Measurements from ENCODE around the gene CFAP251.

CFAP251 gene

DNA sequence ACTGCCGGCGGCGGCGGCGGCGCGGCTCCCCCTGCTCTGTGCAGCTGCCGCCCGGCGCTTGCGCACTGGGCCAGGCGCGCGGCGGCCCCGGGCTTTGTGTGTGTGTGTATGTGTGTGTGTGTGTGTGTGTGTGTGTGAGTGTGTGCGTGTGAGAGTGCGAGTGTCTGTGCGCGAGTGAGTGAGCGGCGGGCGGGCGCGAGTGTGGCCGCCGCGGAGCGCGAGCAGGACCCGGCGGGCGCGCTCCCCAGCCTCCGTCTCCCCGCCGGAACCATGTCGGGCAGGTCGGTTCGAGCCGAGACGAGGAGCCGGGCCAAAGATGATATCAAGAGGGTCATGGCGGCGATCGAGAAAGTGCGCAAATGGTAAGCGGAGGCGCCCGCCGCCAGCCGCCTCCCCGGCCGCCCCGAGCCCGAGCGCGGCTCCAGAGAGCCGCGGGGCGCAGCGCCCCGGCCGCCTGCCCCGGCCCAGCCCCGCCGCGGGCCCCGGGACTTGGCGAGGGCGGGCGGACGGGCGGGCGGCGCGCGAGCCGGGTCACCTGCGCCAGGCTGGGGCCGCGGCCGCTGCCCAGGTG lies 103.5 kb downstream of the CFAP251 start, which contains the start of gene BCL7A:
TSS of gene BCL7A (plus strand) at position 63 of the 571 bp plus-strand sequence. CDS start at position 271, 208 bp downstream.
- Histone ChIP-seq H3K36me3 (ENCODE audit: control insufficient read depth in 2 of 2, insufficient read depth in 1 of 2, low read length in 2 of 2) (no peaks in the 10 kb centered on the region; a peak in 1 of 3 replicates), H3K4me3 (ENCODE audit: low read depth, low read length) (peak within 1 kb of the TSS; percentile 71), H3K4me1 (ENCODE audit: control insufficient read depth, insufficient read depth, low read length) (peaks cover 4% of the 10 kb centered on the region), H3K9me3 (ENCODE audit: control insufficient read depth, insufficient read depth, low read depth, low read length) (no peaks in the 10 kb centered on the region), H3K27ac (ENCODE audit: extremely low read depth, low read depth, low read length) (peak within 1 kb of the TSS; percentile 77)
- ChIA-PET POLR2A (interaction anchor here (0.8 to 1.4 kb wide), 4 partner anchors 28 to 105 kb away, joined by 3 to 8 read pairs (median 4); no protein-coding TSS in a partner anchor), CTCF (interaction anchor here (1.1 to 1.4 kb wide), 2 partner anchors 9 to 104 kb away, joined by 3 to 5 read pairs; partner anchors contain the start of gene CFAP251)
- TF ChIP-seq ZNF530 (tag by site-specific recombination; IDR thresholded peaks at IDR 0.05; ENCODE audit: low read depth): no peak
- no peak for TF ChIP-seq ZNF10 (tag by site-specific recombination; IDR thresholded peaks at IDR 0.05)
- no peak for TF ChIP-seq ZNF366 (tag by site-specific recombination; conservative IDR thresholded peaks at IDR 0.05)
- TF ChIP-seq ZNF747 (tag by site-specific recombination; IDR thresholded peaks at IDR 0.05): no peak
- no peak for TF ChIP-seq TRIM28 (IDR thresholded peaks at IDR 0.05; ENCODE audit: borderline replicate concordance, low read length)
- TF ChIP-seq ZNF660 (tag by site-specific recombination; IDR thresholded peaks at IDR 0.05): peak; percentile 65; the same call in 1 of the 2 replicates
- TF ChIP-seq ZFP69B (tag by site-specific recombination; IDR thresholded peaks at IDR 0.05): peak; percentile 83
- TF ChIP-seq KLF10 (tag by site-specific recombination; IDR thresholded peaks at IDR 0.05): no peak
- peak; percentile 35; the same call in 1 of the 2 replicates for TF ChIP-seq ZNF266 (tag by site-specific recombination; IDR thresholded peaks at IDR 0.05; ENCODE audit: low read depth)
- no peak for TF ChIP-seq ZNF768 (tag by site-specific recombination; IDR thresholded peaks at IDR 0.05)
- TF ChIP-seq ZNF529 (tag by site-specific recombination; IDR thresholded peaks at IDR 0.05; ENCODE audit: insufficient replicate concordance): no peak
- TF ChIP-seq ZNF19 (tag by site-specific recombination; IDR thresholded peaks at IDR 0.05; ENCODE audit: low read depth): no peak
- TF ChIP-seq, protein P1, sequence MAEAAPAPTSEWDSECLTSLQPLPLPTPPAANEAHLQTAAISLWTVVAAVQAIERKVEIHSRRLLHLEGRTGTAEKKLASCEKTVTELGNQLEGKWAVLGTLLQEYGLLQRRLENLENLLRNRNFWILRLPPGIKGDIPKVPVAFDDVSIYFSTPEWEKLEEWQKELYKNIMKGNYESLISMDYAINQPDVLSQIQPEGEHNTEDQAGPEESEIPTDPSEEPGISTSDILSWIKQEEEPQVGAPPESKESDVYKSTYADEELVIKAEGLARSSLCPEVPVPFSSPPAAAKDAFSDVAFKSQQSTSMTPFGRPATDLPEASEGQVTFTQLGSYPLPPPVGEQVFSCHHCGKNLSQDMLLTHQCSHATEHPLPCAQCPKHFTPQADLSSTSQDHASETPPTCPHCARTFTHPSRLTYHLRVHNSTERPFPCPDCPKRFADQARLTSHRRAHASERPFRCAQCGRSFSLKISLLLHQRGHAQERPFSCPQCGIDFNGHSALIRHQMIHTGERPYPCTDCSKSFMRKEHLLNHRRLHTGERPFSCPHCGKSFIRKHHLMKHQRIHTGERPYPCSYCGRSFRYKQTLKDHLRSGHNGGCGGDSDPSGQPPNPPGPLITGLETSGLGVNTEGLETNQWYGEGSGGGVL (tag by site-specific recombination; IDR thresholded peaks at IDR 0.05): peak; percentile 95
- TF ChIP-seq, protein P2, sequence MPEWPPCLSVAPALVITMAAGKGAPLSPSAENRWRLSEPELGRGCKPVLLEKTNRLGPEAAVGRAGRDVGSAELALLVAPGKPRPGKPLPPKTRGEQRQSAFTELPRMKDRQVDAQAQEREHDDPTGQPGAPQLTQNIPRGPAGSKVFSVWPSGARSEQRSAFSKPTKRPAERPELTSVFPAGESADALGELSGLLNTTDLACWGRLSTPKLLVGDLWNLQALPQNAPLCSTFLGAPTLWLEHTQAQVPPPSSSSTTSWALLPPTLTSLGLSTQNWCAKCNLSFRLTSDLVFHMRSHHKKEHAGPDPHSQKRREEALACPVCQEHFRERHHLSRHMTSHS (tag by site-specific recombination; IDR thresholded peaks at IDR 0.05): peak; percentile 73; the same call in 1 of the 2 replicates
- TF ChIP-seq, protein P3, sequence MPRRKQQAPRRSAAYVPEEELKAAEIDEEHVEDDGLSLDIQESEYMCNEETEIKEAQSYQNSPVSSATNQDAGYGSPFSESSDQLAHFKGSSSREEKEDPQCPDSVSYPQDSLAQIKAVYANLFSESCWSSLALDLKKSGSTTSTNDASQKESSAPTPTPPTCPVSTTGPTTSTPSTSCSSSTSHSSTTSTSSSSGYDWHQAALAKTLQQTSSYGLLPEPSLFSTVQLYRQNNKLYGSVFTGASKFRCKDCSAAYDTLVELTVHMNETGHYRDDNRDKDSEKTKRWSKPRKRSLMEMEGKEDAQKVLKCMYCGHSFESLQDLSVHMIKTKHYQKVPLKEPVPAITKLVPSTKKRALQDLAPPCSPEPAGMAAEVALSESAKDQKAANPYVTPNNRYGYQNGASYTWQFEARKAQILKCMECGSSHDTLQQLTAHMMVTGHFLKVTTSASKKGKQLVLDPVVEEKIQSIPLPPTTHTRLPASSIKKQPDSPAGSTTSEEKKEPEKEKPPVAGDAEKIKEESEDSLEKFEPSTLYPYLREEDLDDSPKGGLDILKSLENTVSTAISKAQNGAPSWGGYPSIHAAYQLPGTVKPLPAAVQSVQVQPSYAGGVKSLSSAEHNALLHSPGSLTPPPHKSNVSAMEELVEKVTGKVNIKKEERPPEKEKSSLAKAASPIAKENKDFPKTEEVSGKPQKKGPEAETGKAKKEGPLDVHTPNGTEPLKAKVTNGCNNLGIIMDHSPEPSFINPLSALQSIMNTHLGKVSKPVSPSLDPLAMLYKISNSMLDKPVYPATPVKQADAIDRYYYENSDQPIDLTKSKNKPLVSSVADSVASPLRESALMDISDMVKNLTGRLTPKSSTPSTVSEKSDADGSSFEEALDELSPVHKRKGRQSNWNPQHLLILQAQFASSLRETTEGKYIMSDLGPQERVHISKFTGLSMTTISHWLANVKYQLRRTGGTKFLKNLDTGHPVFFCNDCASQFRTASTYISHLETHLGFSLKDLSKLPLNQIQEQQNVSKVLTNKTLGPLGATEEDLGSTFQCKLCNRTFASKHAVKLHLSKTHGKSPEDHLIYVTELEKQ (tag by site-specific recombination; IDR thresholded peaks at IDR 0.05; ENCODE audit: borderline replicate concordance): peak; percentile 55; the same call in 1 of the 2 replicates
- TF ChIP-seq GLIS1 (tag by site-specific recombination; IDR thresholded peaks at IDR 0.05): 0 out of 2 replicates have a peak, but pooled peaks have one; percentile 13
- peak; percentile 72 for TF ChIP-seq YY1 (tag by site-specific recombination; IDR thresholded peaks at IDR 0.05)
- no peak for TF ChIP-seq SP2 (tag by site-specific recombination; IDR thresholded peaks at IDR 0.05)
- TF ChIP-seq, protein P4, sequence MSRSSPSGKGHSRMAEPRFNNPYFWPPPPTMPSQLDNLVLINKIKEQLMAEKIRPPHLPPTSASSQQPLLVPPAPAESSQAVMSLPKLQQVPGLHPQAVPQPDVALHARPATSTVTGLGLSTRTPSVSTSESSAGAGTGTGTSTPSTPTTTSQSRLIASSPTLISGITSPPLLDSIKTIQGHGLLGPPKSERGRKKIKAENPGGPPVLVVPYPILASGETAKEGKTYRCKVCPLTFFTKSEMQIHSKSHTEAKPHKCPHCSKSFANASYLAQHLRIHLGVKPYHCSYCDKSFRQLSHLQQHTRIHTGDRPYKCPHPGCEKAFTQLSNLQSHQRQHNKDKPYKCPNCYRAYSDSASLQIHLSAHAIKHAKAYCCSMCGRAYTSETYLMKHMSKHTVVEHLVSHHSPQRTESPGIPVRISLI (tag by site-specific recombination; IDR thresholded peaks at IDR 0.05): no peak
- no peak for TF ChIP-seq ZNF211 (tag by site-specific recombination; IDR thresholded peaks at IDR 0.05; ENCODE audit: low read depth)
- TF ChIP-seq, protein P5, sequence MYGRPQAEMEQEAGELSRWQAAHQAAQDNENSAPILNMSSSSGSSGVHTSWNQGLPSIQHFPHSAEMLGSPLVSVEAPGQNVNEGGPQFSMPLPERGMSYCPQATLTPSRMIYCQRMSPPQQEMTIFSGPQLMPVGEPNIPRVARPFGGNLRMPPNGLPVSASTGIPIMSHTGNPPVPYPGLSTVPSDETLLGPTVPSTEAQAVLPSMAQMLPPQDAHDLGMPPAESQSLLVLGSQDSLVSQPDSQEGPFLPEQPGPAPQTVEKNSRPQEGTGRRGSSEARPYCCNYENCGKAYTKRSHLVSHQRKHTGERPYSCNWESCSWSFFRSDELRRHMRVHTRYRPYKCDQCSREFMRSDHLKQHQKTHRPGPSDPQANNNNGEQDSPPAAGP (tag by site-specific recombination; IDR thresholded peaks at IDR 0.05): 0 out of 2 replicates have a peak, but pooled peaks have one; percentile 53
- TF ChIP-seq, protein P6, sequence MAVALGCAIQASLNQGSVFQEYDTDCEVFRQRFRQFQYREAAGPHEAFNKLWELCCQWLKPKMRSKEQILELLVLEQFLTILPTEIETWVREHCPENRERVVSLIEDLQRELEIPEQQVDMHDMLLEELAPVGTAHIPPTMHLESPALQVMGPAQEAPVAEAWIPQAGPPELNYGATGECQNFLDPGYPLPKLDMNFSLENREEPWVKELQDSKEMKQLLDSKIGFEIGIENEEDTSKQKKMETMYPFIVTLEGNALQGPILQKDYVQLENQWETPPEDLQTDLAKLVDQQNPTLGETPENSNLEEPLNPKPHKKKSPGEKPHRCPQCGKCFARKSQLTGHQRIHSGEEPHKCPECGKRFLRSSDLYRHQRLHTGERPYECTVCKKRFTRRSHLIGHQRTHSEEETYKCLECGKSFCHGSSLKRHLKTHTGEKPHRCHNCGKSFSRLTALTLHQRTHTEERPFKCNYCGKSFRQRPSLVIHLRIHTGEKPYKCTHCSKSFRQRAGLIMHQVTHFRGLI (tag by site-specific recombination; IDR thresholded peaks at IDR 0.05): no peak
- TF ChIP-seq ZNF664 (tag by site-specific recombination; IDR thresholded peaks at IDR 0.05): no peak
- TF ChIP-seq ZNF837 (tag by site-specific recombination; IDR thresholded peaks at IDR 0.05): 0 out of 2 replicates have a peak, but pooled peaks have one; percentile 62
- TF ChIP-seq ZNF76 (tag by site-specific recombination; IDR thresholded peaks at IDR 0.05; ENCODE audit: borderline replicate concordance, low read depth): no peak
